Measurements from ENCODE around the gene AKNAD1.

Gene AKNAD1

DNA sequence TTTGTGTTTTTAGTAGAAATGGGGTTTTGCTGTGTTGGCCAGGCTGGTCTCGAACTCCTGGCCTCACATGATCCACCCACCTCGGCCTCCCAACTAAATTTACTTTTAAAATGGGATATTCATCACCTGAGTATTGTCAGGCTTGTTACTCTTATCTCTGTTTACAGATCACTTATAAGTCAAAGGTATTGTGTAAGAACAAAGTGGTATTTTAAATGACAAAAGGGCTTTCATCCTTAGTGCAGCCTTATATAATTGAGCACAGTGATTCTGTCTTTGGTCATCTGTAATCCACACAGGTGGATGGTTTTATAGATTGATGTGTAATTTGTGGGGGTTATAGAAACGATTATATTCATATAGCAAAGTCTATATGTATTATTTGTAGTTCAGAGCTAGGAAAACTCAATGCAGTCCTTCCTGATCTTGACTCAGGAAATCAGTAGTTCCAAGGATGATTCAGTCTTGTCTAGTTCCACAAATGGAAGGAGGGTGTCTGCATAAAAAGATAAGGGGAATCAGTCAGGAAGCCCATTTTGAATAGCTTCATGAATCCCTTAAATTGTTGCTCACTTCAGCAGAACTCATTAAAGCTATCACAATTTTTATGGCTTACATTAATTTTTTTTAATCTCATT, 75.8 kb downstream of the AKNAD1 start:
- no peak for DNase-seq

DNA sequence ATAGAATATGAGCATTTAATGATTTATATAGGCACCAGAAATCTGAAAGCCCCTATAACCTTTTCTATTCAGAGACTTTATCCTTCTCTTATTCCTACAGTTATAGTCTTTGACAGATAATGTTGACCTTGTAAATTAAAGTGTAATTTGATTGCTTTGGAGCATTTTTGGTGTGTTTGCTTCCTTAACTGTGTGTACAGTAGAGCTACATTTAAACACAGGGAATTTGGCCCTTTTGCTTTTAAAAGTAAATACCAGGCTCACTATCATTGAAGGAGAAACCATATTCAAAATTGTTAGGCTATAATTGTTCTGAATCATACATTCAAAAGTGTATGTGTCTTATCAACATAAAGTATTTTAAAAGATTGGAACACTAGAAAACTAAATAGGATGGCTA, 77.4 kb downstream of the AKNAD1 start:
- DNase-seq = no peak

DNA sequence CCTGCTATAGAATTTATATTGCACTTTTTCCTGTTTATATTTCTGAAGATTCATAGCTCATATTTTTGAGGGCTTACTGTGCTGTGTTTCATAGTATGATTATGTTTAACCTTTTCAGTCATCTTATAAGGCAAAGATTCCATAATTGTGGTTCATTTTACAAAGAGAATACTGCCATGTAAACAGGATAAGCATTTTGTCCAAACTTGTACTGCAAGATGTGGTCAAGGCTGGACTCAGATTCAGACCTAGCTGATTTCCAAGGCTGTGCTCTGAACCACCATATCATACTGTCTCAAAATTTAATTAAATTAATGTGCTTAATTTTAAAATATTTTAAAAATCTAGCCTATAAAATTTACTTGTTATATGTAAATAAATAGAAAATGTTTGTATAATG, 79.1 kb downstream of the AKNAD1 start:
- no peak for DNase-seq

DNA sequence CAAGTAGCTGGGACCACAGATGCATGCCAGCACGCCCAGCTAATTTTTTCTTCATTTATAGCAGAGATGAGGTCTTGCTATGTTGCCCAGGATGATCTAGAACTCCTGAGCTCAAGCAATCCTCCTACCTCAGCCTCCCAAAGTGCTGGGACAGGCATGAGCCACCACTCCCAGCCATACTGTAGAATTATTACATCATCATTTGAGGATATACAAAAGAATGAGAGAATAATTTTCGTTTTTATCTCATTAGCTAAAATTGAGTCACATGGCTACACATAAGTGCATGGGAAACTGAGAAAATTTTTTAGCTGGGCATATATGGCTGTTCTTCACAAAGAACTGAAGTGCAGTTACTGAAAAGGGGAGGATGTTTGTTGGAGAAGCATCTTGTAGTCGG, 89.2 kb downstream of the AKNAD1 start:
- DNase-seq = no peak

DNA sequence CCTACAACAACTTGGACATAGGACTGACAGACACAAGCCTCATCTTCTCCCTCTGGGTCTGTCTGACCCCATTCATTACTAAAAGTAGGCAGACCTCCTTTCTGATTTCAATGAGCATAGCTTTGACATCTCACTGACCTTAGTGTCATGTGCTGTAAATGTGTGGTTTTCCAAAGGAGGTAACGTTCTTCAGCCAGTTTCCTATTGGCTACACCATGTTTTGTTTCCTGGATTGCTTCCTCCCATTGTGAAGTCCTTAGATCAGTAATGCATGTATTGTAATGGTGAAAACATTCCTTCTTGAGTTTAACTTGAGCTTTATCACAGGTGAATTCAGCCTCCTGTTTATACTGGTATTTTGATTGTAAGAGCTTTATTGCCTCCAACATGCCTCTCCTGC, 89.8 kb downstream of the AKNAD1 start:
- no peak for DNase-seq
